GM18507 (cell line): ENCODE data around the gene NUP188.
"Not testable (repeated sequence)": the region's sequence is repeated elsewhere in the genome, so short reads cannot be mapped to it uniquely, and the experiment has no call there.

ENCODE experiments used
- DNase-seq: peaks from one replicate; pipeline ENCODE4 v3.0.0; 2011; ENCODE audit warnings: low read depth; ENCODE audit not compliant: insufficient read length; ENCODE audit errors: extremely low spot score
- FAIRE-seq: peaks from 2 replicates; lab custom pipeline; 2011; peaks lifted over from hg19 to GRCh38; lab: Jason Lieb, UNC

Gene NUP188

GRCh38 chr9:129001504-129002325, 54.2 kb downstream of the NUP188 start:
- no peak for DNase-seq
- FAIRE-seq = no peak

- FAIRE-seq (no peak), DNase-seq (no peak)
Observed at GRCh38 chr9:129002992-129003391, 55.5 kb downstream of the NUP188 start.

- FAIRE-seq, DNase-seq: not testable (repeated sequence)
Observed at GRCh38 chr9:129004173-129004572, 56.7 kb downstream of the NUP188 start.

GRCh38 chr9:129005336-129005997, 58.0 kb downstream of the NUP188 start:
- DNase-seq = no peak
- FAIRE-seq = no peak

- peak; percentile 75 for FAIRE-seq
- DNase-seq = peak; percentile 45
Observed at GRCh38 chr9:129006328-129007034, 59.0 kb downstream of the NUP188 start.

GRCh38 chr9:129007035-129007765, 59.7 kb downstream of the NUP188 start:
- FAIRE-seq = no peak

GRCh38 chr9:129007766-129008468, 60.4 kb downstream of the NUP188 start:
- DNase-seq = no peak
- FAIRE-seq = no peak

More at GRCh38 chr9:129007035-129007765, 59.7 kb downstream of the NUP188 start:
- DNase-seq = no peak

GRCh38 chr9:129008469-129008965, 61.0 kb downstream of the NUP188 start:
- DNase-seq (no peak), FAIRE-seq (no peak)

- no peak for DNase-seq
- no peak for FAIRE-seq
Observed at GRCh38 chr9:129008986-129009583, 61.6 kb downstream of the NUP188 start.

GRCh38 chr9:129009584-129010141, 62.2 kb downstream of the NUP188 start:
- FAIRE-seq (no peak), DNase-seq (no peak)

GRCh38 chr9:129010267-129010975, 62.9 kb downstream of the NUP188 start:
- no peak for FAIRE-seq
- no peak for DNase-seq

GRCh38 chr9:129011170-129011569, 63.7 kb downstream of the NUP188 start:
- no peak for DNase-seq
- no peak for FAIRE-seq

- no peak for DNase-seq
- FAIRE-seq = no peak
Observed at GRCh38 chr9:129011761-129012181, 64.3 kb downstream of the NUP188 start.

- no peak for FAIRE-seq
- no peak for DNase-seq
Observed at GRCh38 chr9:129012343-129012742, 64.8 kb downstream of the NUP188 start.

- DNase-seq = no peak
- FAIRE-seq = no peak
Observed at GRCh38 chr9:129012893-129013448, 65.5 kb downstream of the NUP188 start.

- FAIRE-seq (no peak), DNase-seq (no peak)
Observed at GRCh38 chr9:129013674-129014073, 66.2 kb downstream of the NUP188 start.

- no peak for FAIRE-seq
- no peak for DNase-seq
Observed at GRCh38 chr9:129014124-129014523, 66.6 kb downstream of the NUP188 start.
